ENCODE data around the gene CEACAM16.

DNA sequence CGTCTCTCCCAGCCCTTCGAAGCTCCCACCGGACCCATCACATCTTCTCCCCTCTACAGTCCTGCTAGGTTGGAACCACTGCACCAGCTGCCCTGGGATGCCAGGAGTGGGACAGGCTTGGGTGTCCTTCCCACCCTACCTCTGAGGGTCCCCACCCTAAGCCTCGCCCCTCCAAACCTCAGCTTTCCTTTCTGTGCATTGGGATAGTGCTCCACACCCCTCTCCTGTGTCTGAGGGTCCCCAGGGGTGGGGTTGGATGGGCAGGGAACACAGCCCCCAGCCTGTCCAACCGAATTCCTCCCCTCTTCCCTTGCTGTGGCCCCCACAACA lies 47.6 kb downstream of the CEACAM16 start:
- TF ChIP-seq, protein P1, sequence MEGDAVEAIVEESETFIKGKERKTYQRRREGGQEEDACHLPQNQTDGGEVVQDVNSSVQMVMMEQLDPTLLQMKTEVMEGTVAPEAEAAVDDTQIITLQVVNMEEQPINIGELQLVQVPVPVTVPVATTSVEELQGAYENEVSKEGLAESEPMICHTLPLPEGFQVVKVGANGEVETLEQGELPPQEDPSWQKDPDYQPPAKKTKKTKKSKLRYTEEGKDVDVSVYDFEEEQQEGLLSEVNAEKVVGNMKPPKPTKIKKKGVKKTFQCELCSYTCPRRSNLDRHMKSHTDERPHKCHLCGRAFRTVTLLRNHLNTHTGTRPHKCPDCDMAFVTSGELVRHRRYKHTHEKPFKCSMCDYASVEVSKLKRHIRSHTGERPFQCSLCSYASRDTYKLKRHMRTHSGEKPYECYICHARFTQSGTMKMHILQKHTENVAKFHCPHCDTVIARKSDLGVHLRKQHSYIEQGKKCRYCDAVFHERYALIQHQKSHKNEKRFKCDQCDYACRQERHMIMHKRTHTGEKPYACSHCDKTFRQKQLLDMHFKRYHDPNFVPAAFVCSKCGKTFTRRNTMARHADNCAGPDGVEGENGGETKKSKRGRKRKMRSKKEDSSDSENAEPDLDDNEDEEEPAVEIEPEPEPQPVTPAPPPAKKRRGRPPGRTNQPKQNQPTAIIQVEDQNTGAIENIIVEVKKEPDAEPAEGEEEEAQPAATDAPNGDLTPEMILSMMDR (IDR thresholded peaks at IDR 0.05): no peak
- no peak for TF ChIP-seq POLR2A (IDR thresholded peaks at IDR 0.05)
